HCT116 (cell line): ENCODE measurements around the gene RIT2. TPM values are rescaled to one million over a fixed set of nuclear protein-coding genes. Genes with fewer than 3 reads are reported as not detected.

ENCODE experiments used
- ATAC-seq: fragments of 200-7000 bp; cut with Tn5 transposase; 2 replicates; pipeline ENCODE4 v1.9.1; 2020; ENCODE audit warnings: mild to moderate bottlenecking, moderate library complexity
- BruUV-seq: library from RNA; stranded (reverse); fragments of 400-500 nt; replicated peaks from 2 replicates; lab custom pipeline; 2021; lab: Mats Ljungman, UMichigan
- CTCF ChIA-PET: fragments of 300-600 bp; sonication (Branson Sonifier 250); formaldehyde crosslinking; loops from one replicate; lab custom pipeline; 2021; ENCODE audit warnings: antibody characterized with exemption; lab: Charles Lee
- POLR2A ChIA-PET: fragments of 300-600, 350-600 bp; sonication (Branson Sonifier 250); formaldehyde crosslinking; loops from one replicate; lab custom pipeline; 2021; ENCODE audit warnings: antibody characterized with exemption; lab: Charles Lee
- RAD21 ChIA-PET, 2 experiments: fragments of 300-600 bp; sonication (Branson Sonifier 250); formaldehyde crosslinking; loops; one replicate each; lab custom pipeline; 2023; ENCODE audit warnings: low total read pairs in 2 of 2; ENCODE audit not compliant: uncharacterized antibody in 2 of 2, unreplicated experiment in 2 of 2, low non-redundant PET in 1 of 2; lab: Charles Lee
- DNase-seq: peaks from one replicate; pipeline ENCODE4 v3.0.0-alpha.2; 2010; ENCODE audit warnings: low read depth, low spot score
- H2AFZ ChIP-seq: fragments of 200-600 bp; shearing (Covaris generic), sonication (generic); 2 replicates; pipeline ENCODE4 v1.6.1; 2017; ENCODE audit warnings: low read depth, mixed run types, mixed read lengths, antibody characterized with exemption, low read length; ENCODE audit not compliant: poor library complexity, severe bottlenecking
- H3K27ac ChIP-seq: 2 replicates; pipeline ENCODE4 v1.5.1; 2012; ENCODE audit warnings: low read depth, low read length
- H3K27me3 ChIP-seq: fragments of 200-600 bp; sonication (generic); 2 replicates; pipeline ENCODE4 v1.6.1; 2016; ENCODE audit warnings: mixed run types, low read length, mixed read lengths; ENCODE audit not compliant: insufficient read depth
- H3K36me3 ChIP-seq, 2 experiments: fragments of 200-500 bp in 1 of 2; fragments of 200-600 bp in 1 of 2; sonication (Bioruptor generic) in 1 of 2; sonication (generic) in 1 of 2; 2 replicates each; pipeline versions ENCODE4 v1.5.1 to v1.6.1; 2014 to 2016; ENCODE audit warnings: low read length in 2 of 2, inconsistent platforms in 1 of 2, mixed read lengths in 1 of 2, mixed run types in 1 of 2; ENCODE audit not compliant: insufficient read depth in 2 of 2, control insufficient read depth in 1 of 2
- H3K4me1 ChIP-seq, 2 experiments: fragments of 200-600 bp in 1 of 2; sonication (generic) in 1 of 2; 2 replicates each; pipeline versions ENCODE4 v1.5.1 to v1.6.1; 2012 to 2017; ENCODE audit warnings: low read length in 2 of 2, inconsistent platforms in 1 of 2, mild to moderate bottlenecking in 1 of 2, mixed read lengths in 1 of 2, mixed run types in 1 of 2, moderate library complexity in 1 of 2; ENCODE audit not compliant: insufficient read depth in 2 of 2, control insufficient read depth in 1 of 2
- H3K4me2 ChIP-seq: fragments of 200-600 bp; sonication (generic); 2 replicates; pipeline ENCODE4 v1.6.1; 2017; ENCODE audit warnings: mixed run types, low read length, mixed read lengths
- H3K4me3 ChIP-seq, 2 experiments: fragments of 200-600 bp in 1 of 2; sonication (generic) in 1 of 2; replicated peaks in 1 of 2; 2 replicates each; pipeline ENCODE4 v1.5.1; 2011 to 2016; ENCODE audit warnings: low read length in 2 of 2, control low read depth in 1 of 2, low read depth in 1 of 2, mild to moderate bottlenecking in 1 of 2, mixed read lengths in 1 of 2, mixed run types in 1 of 2
- H3K79me2 ChIP-seq: fragments of 200-600 bp; sonication (generic); 2 replicates; pipeline ENCODE4 v1.6.1; 2017; ENCODE audit warnings: mild to moderate bottlenecking, mixed run types, low read length, moderate library complexity, mixed read lengths; ENCODE audit not compliant: insufficient read depth
- H3K9ac ChIP-seq: fragments of 200-600 bp; sonication (generic); 2 replicates; pipeline ENCODE4 v1.6.1; 2016; ENCODE audit warnings: low read length, mixed read lengths
- H3K9me2 ChIP-seq: fragments of 200-600 bp; sonication (generic), shearing (Covaris generic); 2 replicates; pipeline ENCODE4 v1.6.1; 2017; ENCODE audit warnings: mixed run types, mild to moderate bottlenecking, moderate library complexity; ENCODE audit not compliant: insufficient read depth
- H3K9me3 ChIP-seq, 2 experiments: fragments of 200-500 bp in 1 of 2; fragments of 200-600 bp in 1 of 2; sonication (Bioruptor generic) in 1 of 2; sonication (generic) in 1 of 2; 2 replicates each; pipeline ENCODE4 v1.6.1; 2014 to 2017; ENCODE audit warnings: low read length in 2 of 2, mixed read lengths in 2 of 2, inconsistent platforms in 1 of 2, low read depth in 1 of 2, mild to moderate bottlenecking in 1 of 2, mixed run types in 1 of 2, moderate library complexity in 1 of 2; ENCODE audit not compliant: control insufficient read depth in 1 of 2, insufficient read depth in 1 of 2
- H4K20me1 ChIP-seq: fragments of 200-600 bp; sonication (generic), shearing (Covaris generic); 2 replicates; pipeline ENCODE4 v1.6.1; 2017; ENCODE audit warnings: mixed run types, mild to moderate bottlenecking, moderate library complexity; ENCODE audit not compliant: insufficient read depth
- CEBPB ChIP-seq: IDR thresholded peaks from 2 replicates; pipeline ENCODE4 v1.6.1; 2012; ENCODE audit warnings: low read depth
- CTCF ChIP-seq, 3 experiments: fragments of 200-600 bp in 1 of 3; sonication (generic) in 1 of 3; IDR thresholded peaks in 2 of 3; conservative IDR thresholded peaks in 1 of 3; 2 replicates each; pipeline ENCODE4 v1.5.1; 2012 to 2017; ENCODE audit warnings: low read depth in 2 of 3, low read length in 2 of 3, antibody characterized with exemption in 1 of 3, borderline replicate concordance in 1 of 3, control low read depth in 1 of 3, mild to moderate bottlenecking in 1 of 3, mixed read lengths in 1 of 3, mixed run types in 1 of 3, moderate library complexity in 1 of 3; ENCODE audit not compliant: insufficient read depth in 1 of 3
- POLR2AphosphoS5 ChIP-seq: IDR thresholded peaks from 2 replicates; pipeline ENCODE4 v1.6.1; 2011; ENCODE audit warnings: mild to moderate bottlenecking, low read depth, low read length, moderate library complexity
- RAD21 ChIP-seq: IDR thresholded peaks from 2 replicates; pipeline ENCODE4 v1.6.1; 2012; ENCODE audit warnings: low read depth, mild to moderate bottlenecking
- REST ChIP-seq: IDR thresholded peaks from 2 replicates; pipeline ENCODE4 v1.6.1; 2012; ENCODE audit warnings: low read depth
- SIN3A ChIP-seq: IDR thresholded peaks from 2 replicates; pipeline ENCODE4 v1.6.1; 2012; ENCODE audit warnings: low read depth
- SP1 ChIP-seq: IDR thresholded peaks from 2 replicates; pipeline ENCODE4 v1.6.1; 2012; ENCODE audit warnings: low read depth
- SRF ChIP-seq: IDR thresholded peaks from 2 replicates; pipeline ENCODE4 v1.6.1; 2012; ENCODE audit warnings: low read depth
- TCF7L2 ChIP-seq: IDR thresholded peaks from 2 replicates; pipeline ENCODE4 v1.7.0; 2011; ENCODE audit warnings: borderline replicate concordance, inconsistent platforms; ENCODE audit not compliant: insufficient read depth, insufficient read length; ENCODE audit errors: extremely low read depth
- YY1 ChIP-seq: IDR thresholded peaks from 2 replicates; pipeline ENCODE4 v1.6.1; 2011; ENCODE audit warnings: low read length, low read depth, moderate library complexity, mild to moderate bottlenecking; ENCODE audit not compliant: insufficient replicate concordance; ENCODE audit errors: extremely low read depth
- ZFX ChIP-seq: fragments of 450-650 bp; IDR thresholded peaks from 2 replicates; pipeline ENCODE4 v1.6.1; 2017
- intact Hi-C: fragments of 100-400 bp; cut with micrococcal nuclease; formaldehyde crosslinking; loops from 2 replicates; pipeline ENCODE4 v1.10.0; 2022
- total RNA-seq: library from RNA; stranded (reverse); gene quantifications from one replicate; pipeline ENCODE4 v1.2.1, GENCODE V29; 2021; ENCODE audit not compliant: unreplicated experiment
- TF ChIP-seq, protein P1 (sequence below): IDR thresholded peaks from 2 replicates; pipeline ENCODE4 v1.6.1; 2011; ENCODE audit warnings: mild to moderate bottlenecking, low read length, moderate library complexity; ENCODE audit not compliant: insufficient replicate concordance; ENCODE audit errors: extremely low read depth

The RIT2 gene
- total RNA-seq, 1 experiment from 2014 or later, result not detected

DNA sequence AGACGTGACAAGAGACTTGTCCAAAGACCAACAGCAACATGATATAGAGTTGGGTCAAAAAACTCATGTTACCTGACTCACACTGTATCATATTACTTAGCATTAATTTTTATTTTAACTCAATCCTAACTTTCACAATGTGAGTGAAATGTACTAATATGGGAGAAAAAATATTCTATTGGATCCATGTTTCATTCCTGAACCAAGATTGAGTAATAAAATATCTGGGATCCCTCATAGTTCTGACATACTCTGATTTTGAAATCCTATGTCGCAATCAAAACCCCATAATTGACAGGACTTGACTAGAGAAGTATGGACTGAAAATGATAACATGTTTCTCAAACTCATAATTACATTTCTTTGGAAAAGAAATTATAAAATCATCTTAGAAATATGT is 190.4 kb downstream of the RIT2 start:
- TF ChIP-seq CTCF (IDR thresholded peaks at IDR 0.05 in 2 of 3, conservative IDR thresholded peaks at IDR 0.05 in 1 of 3; ENCODE audit: borderline replicate concordance in 1 of 3, insufficient read depth in 1 of 3, low read depth in 2 of 3, low read length in 2 of 3) (no peak), SIN3A (no peak), SP1 (no peak), CEBPB (no peak)
- no peaks in the 10 kb centered on the region for H3K36me3 ChIP-seq
- RAD21 ChIA-PET, result no interaction called here
- no peak overlapping the region for H3K4me3 ChIP-seq
- no peak overlapping the region for H2AFZ ChIP-seq
- H3K4me1 ChIP-seq, result no peaks in the 10 kb centered on the region
- ATAC-seq (no peak), DNase-seq (no peak)
- POLR2A ChIA-PET, result no interaction called here
- BruUV-seq, result no TSS peak
- H3K79me2 ChIP-seq, result no peaks in the 10 kb centered on the region
- CTCF ChIA-PET, result no interaction called here
- no peaks in the 10 kb centered on the region for H4K20me1 ChIP-seq
- peaks cover 7 to 13% of the 10 kb centered on the region in 2 experiments; a peak in 3 of 4 replicates for H3K9me3 ChIP-seq
- no peak overlapping the region for H3K27ac ChIP-seq
- no peak overlapping the region for H3K9ac ChIP-seq
- no peaks in the 10 kb centered on the region for H3K27me3 ChIP-seq
- intact Hi-C loops, result no loop called here
- no peaks in the 10 kb centered on the region for H3K9me2 ChIP-seq
- no peak overlapping the region for H3K4me2 ChIP-seq

- H3K36me3 ChIP-seq, result no peaks in the 10 kb centered on the region
- no peak for TF ChIP-seq TCF7L2
- TF ChIP-seq SP1, result no peak
- TF ChIP-seq, protein P1, sequence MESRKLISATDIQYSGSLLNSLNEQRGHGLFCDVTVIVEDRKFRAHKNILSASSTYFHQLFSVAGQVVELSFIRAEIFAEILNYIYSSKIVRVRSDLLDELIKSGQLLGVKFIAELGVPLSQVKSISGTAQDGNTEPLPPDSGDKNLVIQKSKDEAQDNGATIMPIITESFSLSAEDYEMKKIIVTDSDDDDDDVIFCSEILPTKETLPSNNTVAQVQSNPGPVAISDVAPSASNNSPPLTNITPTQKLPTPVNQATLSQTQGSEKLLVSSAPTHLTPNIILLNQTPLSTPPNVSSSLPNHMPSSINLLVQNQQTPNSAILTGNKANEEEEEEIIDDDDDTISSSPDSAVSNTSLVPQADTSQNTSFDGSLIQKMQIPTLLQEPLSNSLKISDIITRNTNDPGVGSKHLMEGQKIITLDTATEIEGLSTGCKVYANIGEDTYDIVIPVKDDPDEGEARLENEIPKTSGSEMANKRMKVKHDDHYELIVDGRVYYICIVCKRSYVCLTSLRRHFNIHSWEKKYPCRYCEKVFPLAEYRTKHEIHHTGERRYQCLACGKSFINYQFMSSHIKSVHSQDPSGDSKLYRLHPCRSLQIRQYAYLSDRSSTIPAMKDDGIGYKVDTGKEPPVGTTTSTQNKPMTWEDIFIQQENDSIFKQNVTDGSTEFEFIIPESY, result no peak
- TF ChIP-seq SIN3A, result no peak
- TF ChIP-seq REST, result no peak
- TF ChIP-seq RAD21, result no peak
- no peak for TF ChIP-seq YY1
- TF ChIP-seq POLR2AphosphoS5, result no peak
- TF ChIP-seq SRF, result no peak
- TF ChIP-seq ZFX, result no peak
- ChIA-PET POLR2A (no interaction called here), RAD21 (no interaction called here), CTCF (no interaction called here)
- no peaks in the 10 kb centered on the region for H4K20me1 ChIP-seq
- no peak overlapping the region for H3K9ac ChIP-seq
- ATAC-seq (no peak), DNase-seq (no peak)
- no peak overlapping the region for H3K4me2 ChIP-seq
- peaks cover 11 to 23% of the 10 kb centered on the region in 2 experiments; a peak in 3 of 4 replicates for H3K9me3 ChIP-seq
- no peaks in the 10 kb centered on the region for H3K27me3 ChIP-seq
- H3K9me2 ChIP-seq, result no peaks in the 10 kb centered on the region
- no peaks in the 10 kb centered on the region for H3K79me2 ChIP-seq
- H3K4me1 ChIP-seq, result no peaks in the 10 kb centered on the region
- intact Hi-C loops, result no loop called here
- no peak overlapping the region for H2AFZ ChIP-seq
- no peak overlapping the region for H3K4me3 ChIP-seq
- BruUV-seq, result no TSS peak
- H3K27ac ChIP-seq, result no peak overlapping the region
Observed at GRCh38 chr18:42922363-42922762, 193.1 kb downstream of the RIT2 start.
